GM12864 (cell line): Measurements from ENCODE around the gene ASPSCR1.

Experiments used
- DNase-seq: peaks from one replicate; pipeline ENCODE4 v3.0.0-alpha.2; 2011; ENCODE audit warnings: low read depth
- H3K4me3 ChIP-seq: 2 replicates; pipeline ENCODE4 v1.5.1; 2011; ENCODE audit warnings: mild to moderate bottlenecking, low read depth, low read length, control low read depth
- TF ChIP-seq, protein P1 (sequence below): IDR thresholded peaks from 2 replicates; pipeline ENCODE4 v1.5.1; 2011; ENCODE audit warnings: low read depth, mild to moderate bottlenecking, moderate library complexity, low read length, control low read depth, inconsistent platforms; ENCODE audit errors: missing control alignments

ASPSCR1 gene

DNA sequence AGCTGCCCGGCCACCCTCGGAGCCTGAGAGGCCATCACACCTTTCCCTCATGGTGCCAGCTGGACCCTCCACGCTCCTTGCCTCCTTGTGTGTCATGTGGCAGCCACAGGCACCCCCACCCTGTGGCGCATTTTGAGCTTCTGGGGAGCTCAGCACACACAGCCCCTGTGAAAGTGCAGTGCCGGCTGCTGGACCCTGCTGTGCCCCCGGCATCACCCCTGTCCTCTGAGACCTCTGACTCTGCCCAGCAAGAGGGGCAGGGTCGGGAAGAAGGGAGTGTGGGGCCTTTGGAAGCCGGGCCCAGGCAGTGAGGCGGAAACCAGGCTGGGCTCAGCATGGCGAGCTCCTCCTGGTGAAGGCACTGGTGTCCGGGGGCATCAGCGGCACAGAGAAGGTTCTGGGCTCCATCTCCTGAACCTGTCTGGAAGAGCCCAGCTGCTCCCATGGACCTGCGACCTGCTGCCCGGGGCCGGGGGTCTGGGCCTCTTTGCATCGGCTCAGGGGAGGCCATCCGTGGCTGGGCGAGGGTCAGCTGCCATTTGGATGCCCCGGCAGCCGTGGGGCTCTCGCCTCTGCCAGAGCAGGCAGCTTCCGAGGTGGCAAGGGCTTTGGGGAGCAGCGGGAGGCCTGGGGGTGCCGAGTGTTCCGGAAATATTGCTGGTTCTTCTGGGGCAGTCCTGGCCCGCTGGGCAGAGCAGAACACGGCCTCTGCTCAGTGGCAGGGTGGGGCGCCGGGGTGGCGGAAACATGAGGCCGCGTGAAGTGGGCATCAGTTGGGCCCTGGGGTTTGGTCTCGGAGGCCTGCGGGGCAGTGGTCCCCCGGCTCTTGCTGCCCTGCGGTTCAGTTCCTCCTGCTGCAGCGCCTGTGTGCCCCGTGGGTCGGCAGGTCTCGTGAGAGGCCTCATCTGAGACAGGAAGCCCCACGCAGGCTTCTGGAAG lies 27.4 kb downstream of the ASPSCR1 start:
- no peak for DNase-seq
- TF ChIP-seq, protein P1, sequence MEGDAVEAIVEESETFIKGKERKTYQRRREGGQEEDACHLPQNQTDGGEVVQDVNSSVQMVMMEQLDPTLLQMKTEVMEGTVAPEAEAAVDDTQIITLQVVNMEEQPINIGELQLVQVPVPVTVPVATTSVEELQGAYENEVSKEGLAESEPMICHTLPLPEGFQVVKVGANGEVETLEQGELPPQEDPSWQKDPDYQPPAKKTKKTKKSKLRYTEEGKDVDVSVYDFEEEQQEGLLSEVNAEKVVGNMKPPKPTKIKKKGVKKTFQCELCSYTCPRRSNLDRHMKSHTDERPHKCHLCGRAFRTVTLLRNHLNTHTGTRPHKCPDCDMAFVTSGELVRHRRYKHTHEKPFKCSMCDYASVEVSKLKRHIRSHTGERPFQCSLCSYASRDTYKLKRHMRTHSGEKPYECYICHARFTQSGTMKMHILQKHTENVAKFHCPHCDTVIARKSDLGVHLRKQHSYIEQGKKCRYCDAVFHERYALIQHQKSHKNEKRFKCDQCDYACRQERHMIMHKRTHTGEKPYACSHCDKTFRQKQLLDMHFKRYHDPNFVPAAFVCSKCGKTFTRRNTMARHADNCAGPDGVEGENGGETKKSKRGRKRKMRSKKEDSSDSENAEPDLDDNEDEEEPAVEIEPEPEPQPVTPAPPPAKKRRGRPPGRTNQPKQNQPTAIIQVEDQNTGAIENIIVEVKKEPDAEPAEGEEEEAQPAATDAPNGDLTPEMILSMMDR: no peak
- no peak overlapping the region for H3K4me3 ChIP-seq

DNA sequence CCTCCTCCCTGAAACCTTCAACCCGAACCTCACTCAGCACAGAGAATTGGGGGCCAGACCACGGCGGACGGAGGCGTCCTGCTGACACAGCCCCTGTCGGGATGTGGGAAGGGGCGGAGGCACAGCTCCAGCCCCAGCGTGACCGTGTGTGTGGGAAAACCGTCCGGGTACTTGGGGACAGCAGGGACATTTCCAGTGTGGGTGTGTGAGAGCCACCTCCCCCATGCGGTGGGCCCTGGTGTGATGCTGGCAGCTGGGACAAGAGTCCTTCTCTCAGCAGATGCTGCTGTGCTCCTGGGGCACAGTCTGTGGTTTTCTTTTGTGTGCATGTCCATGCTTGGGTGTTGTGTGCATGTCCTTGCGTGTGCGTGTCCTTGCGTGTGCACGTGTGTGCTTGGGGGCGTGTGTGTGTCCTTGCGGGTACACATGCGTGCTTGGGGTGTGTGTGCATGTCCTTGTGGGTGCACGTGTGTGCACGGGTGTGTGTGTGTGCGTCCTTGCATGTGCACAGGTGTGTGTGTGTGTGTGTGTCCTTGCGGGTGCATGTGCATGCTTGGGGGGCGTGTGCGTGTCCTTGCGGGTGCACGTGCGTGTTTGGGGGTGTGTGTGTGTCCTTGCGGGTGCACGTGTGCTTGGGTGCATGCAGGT lies 28.4 kb downstream of the ASPSCR1 start:
- no peak for DNase-seq
- no peak overlapping the region for H3K4me3 ChIP-seq
- TF ChIP-seq, protein P1: no peak

DNA sequence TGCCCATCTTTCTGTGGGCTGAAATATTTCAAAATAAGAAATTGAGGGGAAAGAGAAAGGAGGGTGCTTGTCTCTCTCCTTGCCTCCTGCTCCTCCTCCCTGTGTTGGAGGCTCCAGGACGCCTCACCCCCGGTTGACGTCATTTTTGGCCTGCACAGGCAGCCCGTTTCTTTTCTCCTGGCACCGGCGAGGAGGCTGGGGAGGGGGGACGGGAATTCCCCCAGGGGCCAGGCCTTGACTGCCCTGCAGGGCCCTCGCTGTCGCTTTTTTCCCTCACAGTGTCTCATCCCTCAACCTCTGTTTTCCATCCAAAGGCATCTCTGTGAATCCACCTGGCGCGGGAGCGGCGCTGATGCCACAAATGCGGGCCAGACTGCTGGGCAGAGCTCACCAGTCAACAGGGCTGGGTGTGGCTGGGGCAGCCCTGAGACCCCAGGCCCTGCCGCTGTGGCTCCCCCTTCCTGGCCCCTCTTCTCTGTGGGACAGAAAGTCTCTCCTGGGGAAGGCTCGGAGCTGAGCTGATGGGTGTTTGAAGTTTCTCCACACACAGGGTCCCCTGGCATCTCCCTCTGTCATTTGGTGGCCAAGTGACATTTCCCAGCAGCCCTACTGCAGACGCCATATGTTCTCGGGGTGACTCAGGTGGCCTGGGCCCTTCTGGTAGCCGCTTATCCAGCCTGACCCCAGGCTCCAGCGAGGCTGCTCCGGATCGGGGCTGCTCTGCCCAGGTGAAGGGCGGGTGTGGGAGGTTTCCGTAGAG lies 29.2 kb downstream of the ASPSCR1 start:
- TF ChIP-seq, protein P1: no peak
- no peak overlapping the region for H3K4me3 ChIP-seq
- DNase-seq: no peak

DNA sequence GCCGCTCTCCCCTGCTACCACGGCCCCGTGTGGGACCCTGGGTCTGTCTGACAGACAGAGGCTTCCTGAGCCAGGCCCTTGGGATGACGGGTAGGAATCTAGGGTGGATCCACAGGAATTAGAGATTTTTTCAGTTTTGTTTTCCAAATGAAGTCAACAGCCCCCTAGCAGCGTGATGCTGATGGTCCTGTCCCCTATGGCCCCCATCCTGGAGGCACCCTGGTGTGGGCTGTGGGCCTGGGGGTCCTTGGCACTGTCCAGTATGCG lies 29.7 kb downstream of the ASPSCR1 start:
- no peak for DNase-seq
- H3K4me3 ChIP-seq: no peak overlapping the region
- TF ChIP-seq, protein P1: no peak

DNA sequence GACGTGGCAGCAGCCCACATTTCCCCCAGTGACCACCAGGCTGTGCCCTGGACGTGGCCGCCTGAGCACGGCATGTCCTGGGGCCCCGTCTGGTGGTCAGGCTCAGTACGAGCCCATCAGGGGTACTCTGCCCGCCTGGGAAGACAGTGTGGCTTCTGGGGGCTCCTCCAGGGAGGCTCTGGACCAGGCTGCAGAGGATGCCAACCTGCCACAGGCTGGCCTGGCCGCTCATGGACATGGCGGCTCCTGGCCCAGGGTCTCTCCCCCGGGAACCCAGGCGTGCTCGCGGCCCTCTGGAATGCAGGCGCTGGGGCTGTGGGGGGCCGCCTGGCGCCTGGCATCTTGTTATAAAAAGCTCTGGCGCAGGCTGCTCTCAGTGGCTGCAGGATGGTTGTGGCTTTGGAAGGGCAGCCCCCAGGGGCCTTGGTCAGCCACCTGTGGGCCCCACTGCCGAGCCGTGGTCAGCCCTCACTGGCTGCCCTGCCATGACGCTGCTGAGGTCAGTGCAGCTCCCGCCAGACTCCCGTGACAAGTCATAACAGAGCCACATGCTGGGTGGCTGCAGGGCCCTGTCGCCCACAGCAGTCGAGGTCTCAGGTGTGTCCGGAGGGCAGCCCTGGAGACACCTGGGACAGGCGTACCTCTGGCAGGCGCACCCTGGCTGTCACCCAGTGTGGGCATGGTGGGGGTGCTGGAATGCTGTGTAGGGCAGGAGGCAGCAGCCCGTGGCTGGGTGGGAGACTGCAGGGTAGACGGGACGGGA lies 30.2 kb downstream of the ASPSCR1 start:
- TF ChIP-seq, protein P1: no peak
- no peak overlapping the region for H3K4me3 ChIP-seq
- DNase-seq: no peak

DNA sequence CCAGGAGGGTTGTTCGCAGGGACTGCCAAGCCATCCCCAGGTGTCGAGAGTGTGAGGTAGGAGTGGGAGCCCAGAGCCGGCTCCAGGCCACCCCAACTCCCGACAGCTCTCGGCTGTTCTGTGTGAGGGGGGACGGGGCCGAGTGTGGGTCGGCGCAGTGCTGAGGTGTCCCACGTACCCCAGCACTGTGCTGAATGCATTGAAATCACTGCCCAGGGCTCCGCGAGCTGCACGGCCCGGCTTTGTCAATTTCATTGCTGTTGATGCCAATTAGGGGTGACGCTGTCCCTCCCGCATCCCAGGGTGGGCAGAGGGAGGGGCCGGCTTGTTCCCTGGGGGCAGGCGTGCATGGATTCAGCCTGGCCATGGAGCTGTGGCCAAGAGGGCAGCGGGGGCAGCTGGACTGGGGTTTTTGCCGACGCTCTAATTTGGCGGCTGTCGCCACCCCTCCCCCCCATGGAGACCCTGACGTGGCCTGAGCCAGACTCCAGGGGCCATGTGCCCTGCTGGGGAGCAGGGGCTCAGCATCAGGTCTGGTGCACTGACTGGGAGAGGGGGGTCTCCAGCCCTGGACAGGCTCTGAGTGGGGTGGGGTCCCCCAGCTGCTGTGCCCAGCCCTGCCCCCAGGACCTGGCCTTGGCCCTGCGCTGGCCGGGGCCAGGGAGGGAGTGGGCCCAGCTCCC lies 31.0 kb downstream of the ASPSCR1 start:
- TF ChIP-seq, protein P1: no peak
- no peak overlapping the region for H3K4me3 ChIP-seq
- no peak for DNase-seq
